Measurements from ENCODE around the gene CHMP2A. TPM values are rescaled to one million over a fixed set of nuclear protein-coding genes. Genes with fewer than 3 reads are reported as not detected.
A peak's percentile ranks its signal among the peaks of the same experiment; 100 is the strongest.

Gene CHMP2A
- total and polyA plus RNA-seq, 2 of the 13 experiments (the other 11 are each of a cell fraction or from before 2014, with no cell fraction given) = 49.7 to 55.0 TPM

- TF ChIP-seq ZSCAN29 (CRISPR knock-in tag; conservative IDR thresholded peaks at IDR 0.05) (no peak; the same call in none of the 2 replicates), HNRNPL (IDR thresholded peaks at IDR 0.05; ENCODE audit: low read depth, low read length) (peak; percentile 88), HMGA1 (CRISPR knock-in tag; conservative IDR thresholded peaks at IDR 0.05) (no peak), ZNF354B (CRISPR knock-in tag; IDR thresholded peaks at IDR 0.05) (no peak; the same call in 1 of the 2 replicates), FIP1L1 (IDR thresholded peaks at IDR 0.05; ENCODE audit: borderline replicate concordance, insufficient read depth, low read depth, low read length) (no peak; the same call in 1 of the 2 replicates), MYC (CRISPR knock-in tag; IDR thresholded peaks at IDR 0.05; ENCODE audit: borderline replicate concordance) (peak; percentile 93), MZF1 (CRISPR knock-in tag; IDR thresholded peaks at IDR 0.05; ENCODE audit: borderline replicate concordance) (no peak; the same call in 1 of the 2 replicates), ZNF644 (CRISPR knock-in tag; IDR thresholded peaks at IDR 0.05; ENCODE audit: low read depth) (no peak)
- TF ChIP-seq, protein P1, sequence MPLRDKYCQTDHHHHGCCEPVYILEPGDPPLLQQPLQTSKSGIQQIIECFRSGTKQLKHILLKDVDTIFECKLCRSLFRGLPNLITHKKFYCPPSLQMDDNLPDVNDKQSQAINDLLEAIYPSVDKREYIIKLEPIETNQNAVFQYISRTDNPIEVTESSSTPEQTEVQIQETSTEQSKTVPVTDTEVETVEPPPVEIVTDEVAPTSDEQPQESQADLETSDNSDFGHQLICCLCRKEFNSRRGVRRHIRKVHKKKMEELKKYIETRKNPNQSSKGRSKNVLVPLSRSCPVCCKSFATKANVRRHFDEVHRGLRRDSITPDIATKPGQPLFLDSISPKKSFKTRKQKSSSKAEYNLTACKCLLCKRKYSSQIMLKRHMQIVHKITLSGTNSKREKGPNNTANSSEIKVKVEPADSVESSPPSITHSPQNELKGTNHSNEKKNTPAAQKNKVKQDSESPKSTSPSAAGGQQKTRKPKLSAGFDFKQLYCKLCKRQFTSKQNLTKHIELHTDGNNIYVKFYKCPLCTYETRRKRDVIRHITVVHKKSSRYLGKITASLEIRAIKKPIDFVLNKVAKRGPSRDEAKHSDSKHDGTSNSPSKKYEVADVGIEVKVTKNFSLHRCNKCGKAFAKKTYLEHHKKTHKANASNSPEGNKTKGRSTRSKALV (CRISPR knock-in tag; IDR thresholded peaks at IDR 0.05) = 0 out of 2 replicates have a peak, but pooled peaks have one; percentile 12
- TF ChIP-seq, protein P2, sequence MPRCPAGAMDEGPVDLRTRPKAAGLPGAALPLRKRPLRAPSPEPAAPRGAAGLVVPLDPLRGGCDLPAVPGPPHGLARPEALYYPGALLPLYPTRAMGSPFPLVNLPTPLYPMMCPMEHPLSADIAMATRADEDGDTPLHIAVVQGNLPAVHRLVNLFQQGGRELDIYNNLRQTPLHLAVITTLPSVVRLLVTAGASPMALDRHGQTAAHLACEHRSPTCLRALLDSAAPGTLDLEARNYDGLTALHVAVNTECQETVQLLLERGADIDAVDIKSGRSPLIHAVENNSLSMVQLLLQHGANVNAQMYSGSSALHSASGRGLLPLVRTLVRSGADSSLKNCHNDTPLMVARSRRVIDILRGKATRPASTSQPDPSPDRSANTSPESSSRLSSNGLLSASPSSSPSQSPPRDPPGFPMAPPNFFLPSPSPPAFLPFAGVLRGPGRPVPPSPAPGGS (CRISPR knock-in tag; IDR thresholded peaks at IDR 0.05) = peak; percentile 96; the same call in 1 of the 2 replicates
- TF ChIP-seq, protein P3, sequence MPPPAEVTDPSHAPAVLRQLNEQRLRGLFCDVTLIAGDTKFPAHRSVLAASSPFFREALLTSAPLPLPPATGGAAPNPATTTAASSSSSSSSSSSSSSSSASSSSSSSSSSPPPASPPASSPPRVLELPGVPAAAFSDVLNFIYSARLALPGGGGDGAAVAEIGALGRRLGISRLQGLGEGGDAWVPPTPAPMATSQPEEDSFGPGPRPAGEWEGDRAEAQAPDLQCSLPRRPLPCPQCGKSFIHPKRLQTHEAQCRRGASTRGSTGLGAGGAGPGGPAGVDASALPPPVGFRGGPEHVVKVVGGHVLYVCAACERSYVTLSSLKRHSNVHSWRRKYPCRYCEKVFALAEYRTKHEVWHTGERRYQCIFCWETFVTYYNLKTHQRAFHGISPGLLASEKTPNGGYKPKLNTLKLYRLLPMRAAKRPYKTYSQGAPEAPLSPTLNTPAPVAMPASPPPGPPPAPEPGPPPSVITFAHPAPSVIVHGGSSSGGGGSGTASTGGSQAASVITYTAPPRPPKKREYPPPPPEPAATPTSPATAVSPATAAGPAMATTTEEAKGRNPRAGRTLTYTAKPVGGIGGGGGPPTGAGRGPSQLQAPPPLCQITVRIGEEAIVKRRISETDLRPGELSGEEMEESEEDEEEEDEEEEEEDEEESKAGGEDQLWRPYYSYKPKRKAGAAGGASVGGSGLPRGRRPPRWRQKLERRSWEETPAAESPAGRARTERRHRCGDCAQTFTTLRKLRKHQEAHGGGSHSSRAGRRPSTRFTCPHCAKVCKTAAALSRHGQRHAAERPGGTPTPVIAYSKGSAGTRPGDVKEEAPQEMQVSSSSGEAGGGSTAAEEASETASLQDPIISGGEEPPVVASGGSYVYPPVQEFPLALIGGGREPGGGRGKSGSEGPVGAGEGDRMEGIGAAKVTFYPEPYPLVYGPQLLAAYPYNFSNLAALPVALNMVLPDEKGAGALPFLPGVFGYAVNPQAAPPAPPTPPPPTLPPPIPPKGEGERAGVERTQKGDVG (CRISPR knock-in tag; IDR thresholded peaks at IDR 0.05; ENCODE audit: borderline replicate concordance) = peak; percentile 96
- TF ChIP-seq, protein P4, sequence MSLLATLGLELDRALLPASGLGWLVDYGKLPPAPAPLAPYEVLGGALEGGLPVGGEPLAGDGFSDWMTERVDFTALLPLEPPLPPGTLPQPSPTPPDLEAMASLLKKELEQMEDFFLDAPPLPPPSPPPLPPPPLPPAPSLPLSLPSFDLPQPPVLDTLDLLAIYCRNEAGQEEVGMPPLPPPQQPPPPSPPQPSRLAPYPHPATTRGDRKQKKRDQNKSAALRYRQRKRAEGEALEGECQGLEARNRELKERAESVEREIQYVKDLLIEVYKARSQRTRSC (CRISPR knock-in tag; IDR thresholded peaks at IDR 0.05; ENCODE audit: low read depth) = no peak
- TF ChIP-seq, protein P5, sequence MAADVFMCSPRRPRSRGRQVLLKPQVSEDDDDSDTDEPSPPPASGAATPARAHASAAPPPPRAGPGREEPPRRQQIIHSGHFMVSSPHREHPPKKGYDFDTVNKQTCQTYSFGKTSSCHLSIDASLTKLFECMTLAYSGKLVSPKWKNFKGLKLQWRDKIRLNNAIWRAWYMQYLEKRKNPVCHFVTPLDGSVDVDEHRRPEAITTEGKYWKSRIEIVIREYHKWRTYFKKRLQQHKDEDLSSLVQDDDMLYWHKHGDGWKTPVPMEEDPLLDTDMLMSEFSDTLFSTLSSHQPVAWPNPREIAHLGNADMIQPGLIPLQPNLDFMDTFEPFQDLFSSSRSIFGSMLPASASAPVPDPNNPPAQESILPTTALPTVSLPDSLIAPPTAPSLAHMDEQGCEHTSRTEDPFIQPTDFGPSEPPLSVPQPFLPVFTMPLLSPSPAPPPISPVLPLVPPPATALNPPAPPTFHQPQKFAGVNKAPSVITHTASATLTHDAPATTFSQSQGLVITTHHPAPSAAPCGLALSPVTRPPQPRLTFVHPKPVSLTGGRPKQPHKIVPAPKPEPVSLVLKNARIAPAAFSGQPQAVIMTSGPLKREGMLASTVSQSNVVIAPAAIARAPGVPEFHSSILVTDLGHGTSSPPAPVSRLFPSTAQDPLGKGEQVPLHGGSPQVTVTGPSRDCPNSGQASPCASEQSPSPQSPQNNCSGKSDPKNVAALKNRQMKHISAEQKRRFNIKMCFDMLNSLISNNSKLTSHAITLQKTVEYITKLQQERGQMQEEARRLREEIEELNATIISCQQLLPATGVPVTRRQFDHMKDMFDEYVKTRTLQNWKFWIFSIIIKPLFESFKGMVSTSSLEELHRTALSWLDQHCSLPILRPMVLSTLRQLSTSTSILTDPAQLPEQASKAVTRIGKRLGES (CRISPR knock-in tag; IDR thresholded peaks at IDR 0.05; ENCODE audit: borderline replicate concordance) = no peak
Measured at GRCh38 chr19:58519355-58520256, 35.3 kb downstream of the CHMP2A start, which contains the start of gene ZBTB45 (continued).
